Sigmoid colon (tissue), 7 donors: ENCODE results near the gene NRXN3. TPM values are rescaled to one million over a fixed set of nuclear protein-coding genes. Genes with fewer than 3 reads are reported as not detected.

ENCODE experiments used
- DNase-seq: peaks from one replicate; pipeline ENCODE4 v3.0.0-alpha.2; 2019
- H3K27ac ChIP-seq, 4 donors: fragments of 200-600 bp; sonication (generic); one replicate each; pipeline ENCODE4 v1.5.1; 2016 to 2019; ENCODE audit warnings: mild to moderate bottlenecking in 1 of 4
- H3K27me3 ChIP-seq, 3 donors: fragments of 200-600 bp; sonication (generic); one replicate each; pipeline ENCODE4 v1.5.1; 2019; ENCODE audit warnings: mild to moderate bottlenecking in 1 of 3
- H3K36me3 ChIP-seq, 4 donors: fragments of 200-600 bp; sonication (generic); one replicate each; pipeline ENCODE4 v1.5.1; 2016 to 2019
- H3K4me1 ChIP-seq, 4 donors: fragments of 200-600 bp; sonication (generic); one replicate each; pipeline ENCODE4 v1.5.1; 2017 to 2019
- H3K4me3 ChIP-seq, 4 donors: fragments of 200-600 bp; sonication (generic); one replicate each; pipeline ENCODE4 v1.5.1; 2017 to 2019; ENCODE audit warnings: mild to moderate bottlenecking in 2 of 4, moderate library complexity in 1 of 4
- H3K9me3 ChIP-seq, 4 donors: fragments of 200-600 bp in 3 of 4; sonication (generic) in 3 of 4; one replicate each; pipeline versions ENCODE4 v1.5.1 to v1.6.1; 2013 to 2019
- EP300 ChIP-seq, 4 donors: sonication (generic); formaldehyde crosslinking; IDR thresholded peaks; one replicate each; pipeline ENCODE4 v1.6.1; 2017; ENCODE audit warnings: antibody characterized with exemption in 4 of 4
- POLR2A ChIP-seq, 2 donors: fragments of 450-650 bp; IDR thresholded peaks; one replicate each; pipeline ENCODE4 v1.6.1; 2016; ENCODE audit warnings: antibody characterized with exemption in 2 of 2, mild to moderate bottlenecking in 2 of 2, moderate library complexity in 2 of 2
- POLR2AphosphoS5 ChIP-seq, 4 donors: sonication (generic); formaldehyde crosslinking; IDR thresholded peaks; one replicate each; pipeline ENCODE4 v1.6.1; 2017; ENCODE audit warnings: antibody characterized with exemption in 4 of 4
- WGBS, 2 donors: extraction: QIAGEN DNeasy Blood & Tissue Kit; methylation state at CpG; one replicate each; pipeline ENCODE4 v1.1.7; 2013; 5-methylcytosine and 5-hydroxymethylcytosine counted together
- intact Hi-C: fragments of 100-400 bp; cut with DNase I; formaldehyde crosslinking; loops from one replicate; pipeline ENCODE4 v1.15.1; 2023
- polyA plus RNA-seq, 3 donors: library from polyadenylated mRNA; stranded (reverse); fragments of 200-250 nt; gene quantifications; one replicate each; pipeline ENCODE4 v1.2.3, GENCODE V29; 2013
- total RNA-seq, 4 donors: library from RNA; depleted of rRNA; stranded (reverse); fragments of >200 nt; gene quantifications; one replicate each; pipeline ENCODE4 v1.1.0, GENCODE V29; 2016
- TF ChIP-seq, protein P1 (sequence below), 4 experiments: fragments of 450-650 bp in 3 of 4; fragments of 200-600 bp in 1 of 4; IDR thresholded peaks; one replicate each; pipeline ENCODE4 v1.5.1; 2016 to 2019; ENCODE audit warnings: antibody characterized with exemption in 4 of 4, mild to moderate bottlenecking in 3 of 4, moderate library complexity in 2 of 4
- donor health status: healthy with polysubstance abuse.
- donor health status: Bipolar disorder and iron deficiency.
- donor health status: healthy.

NRXN3 gene
- total and polyA plus RNA-seq, 7 donors = 0.23 to 46.3 (median 23.2) TPM

DNA sequence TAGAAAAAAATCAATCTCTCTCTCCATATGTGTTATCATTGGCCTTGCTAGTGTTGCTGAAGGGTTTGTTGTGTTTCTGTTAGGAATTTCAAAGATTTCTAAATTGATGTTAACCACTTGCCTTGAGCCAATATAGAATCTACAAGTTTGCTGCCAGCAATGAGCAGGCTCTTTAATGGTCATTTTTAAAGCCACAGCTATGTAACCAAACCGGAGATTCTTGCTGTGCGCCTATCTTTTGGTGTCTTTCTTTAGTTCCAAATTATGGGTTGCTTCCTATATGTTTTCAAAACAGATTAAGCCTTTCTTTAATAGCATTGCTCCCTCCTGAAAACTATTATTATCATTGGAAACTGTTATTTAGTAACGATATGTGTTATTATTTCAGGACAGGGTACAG is 1495.4 kb downstream of the NRXN3 start:
- intact Hi-C loops = no loop called here
- H3K4me3 ChIP-seq = no peak overlapping the region
- H3K36me3 ChIP-seq = peaks cover 0 to 7% (median 1%) of the 10 kb centered on the region in 4 donors
- WGBS, 2 donors = 93 to 94% methylated on average over 3 of the region's 3 CpGs
- no peak for DNase-seq
- H3K4me1 ChIP-seq = peaks cover 0 to 9% (median 4%) of the 10 kb centered on the region in 4 donors
- TF ChIP-seq POLR2A (IDR thresholded peaks at IDR 0.05) (no peak), EP300 (IDR thresholded peaks at IDR 0.05) (no peak), POLR2AphosphoS5 (IDR thresholded peaks at IDR 0.05) (no peak)
- TF ChIP-seq, protein P1, sequence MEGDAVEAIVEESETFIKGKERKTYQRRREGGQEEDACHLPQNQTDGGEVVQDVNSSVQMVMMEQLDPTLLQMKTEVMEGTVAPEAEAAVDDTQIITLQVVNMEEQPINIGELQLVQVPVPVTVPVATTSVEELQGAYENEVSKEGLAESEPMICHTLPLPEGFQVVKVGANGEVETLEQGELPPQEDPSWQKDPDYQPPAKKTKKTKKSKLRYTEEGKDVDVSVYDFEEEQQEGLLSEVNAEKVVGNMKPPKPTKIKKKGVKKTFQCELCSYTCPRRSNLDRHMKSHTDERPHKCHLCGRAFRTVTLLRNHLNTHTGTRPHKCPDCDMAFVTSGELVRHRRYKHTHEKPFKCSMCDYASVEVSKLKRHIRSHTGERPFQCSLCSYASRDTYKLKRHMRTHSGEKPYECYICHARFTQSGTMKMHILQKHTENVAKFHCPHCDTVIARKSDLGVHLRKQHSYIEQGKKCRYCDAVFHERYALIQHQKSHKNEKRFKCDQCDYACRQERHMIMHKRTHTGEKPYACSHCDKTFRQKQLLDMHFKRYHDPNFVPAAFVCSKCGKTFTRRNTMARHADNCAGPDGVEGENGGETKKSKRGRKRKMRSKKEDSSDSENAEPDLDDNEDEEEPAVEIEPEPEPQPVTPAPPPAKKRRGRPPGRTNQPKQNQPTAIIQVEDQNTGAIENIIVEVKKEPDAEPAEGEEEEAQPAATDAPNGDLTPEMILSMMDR (IDR thresholded peaks at IDR 0.05) = no peak
- H3K9me3 ChIP-seq = no peaks in the 10 kb centered on the region
- no peaks in the 10 kb centered on the region for H3K27me3 ChIP-seq
- H3K27ac ChIP-seq = no peak overlapping the region

DNA sequence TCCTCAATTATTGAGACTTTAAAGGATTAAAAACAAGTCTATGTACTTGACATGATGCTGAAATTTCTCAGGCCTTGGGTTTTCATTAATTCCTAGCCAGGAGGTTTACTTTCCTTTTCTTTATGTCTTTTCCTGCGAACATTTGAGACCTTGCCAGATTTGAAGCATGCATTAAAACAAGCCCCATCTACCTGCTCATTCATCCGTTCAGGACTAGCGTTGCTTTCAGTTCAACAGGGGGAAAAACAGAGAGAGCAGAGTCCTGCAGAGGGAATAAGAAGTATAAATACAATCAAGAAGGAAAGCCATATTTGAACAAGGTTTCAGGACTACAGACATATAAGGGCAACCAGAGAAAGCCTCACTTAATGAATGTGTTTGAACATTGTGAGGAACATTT is 1498.8 kb downstream of the NRXN3 start:
- no peak for DNase-seq
- peaks cover 0 to 9% (median 4%) of the 10 kb centered on the region in 4 donors for H3K4me1 ChIP-seq
- H3K36me3 ChIP-seq = peaks cover 0 to 7% (median 0%) of the 10 kb centered on the region in 4 donors
- H3K27ac ChIP-seq = no peak overlapping the region
- WGBS, 2 donors = 70 to 77% methylated on average over 3 of the region's 3 CpGs
- H3K9me3 ChIP-seq = no peaks in the 10 kb centered on the region
- no peaks in the 10 kb centered on the region for H3K27me3 ChIP-seq
- TF ChIP-seq, protein P1 (IDR thresholded peaks at IDR 0.05) = no peak
- TF ChIP-seq POLR2AphosphoS5 (IDR thresholded peaks at IDR 0.05) (no peak), EP300 (IDR thresholded peaks at IDR 0.05) (no peak), POLR2A (IDR thresholded peaks at IDR 0.05) (no peak)
- intact Hi-C loops = no loop called here
- H3K4me3 ChIP-seq = no peak overlapping the region

DNA sequence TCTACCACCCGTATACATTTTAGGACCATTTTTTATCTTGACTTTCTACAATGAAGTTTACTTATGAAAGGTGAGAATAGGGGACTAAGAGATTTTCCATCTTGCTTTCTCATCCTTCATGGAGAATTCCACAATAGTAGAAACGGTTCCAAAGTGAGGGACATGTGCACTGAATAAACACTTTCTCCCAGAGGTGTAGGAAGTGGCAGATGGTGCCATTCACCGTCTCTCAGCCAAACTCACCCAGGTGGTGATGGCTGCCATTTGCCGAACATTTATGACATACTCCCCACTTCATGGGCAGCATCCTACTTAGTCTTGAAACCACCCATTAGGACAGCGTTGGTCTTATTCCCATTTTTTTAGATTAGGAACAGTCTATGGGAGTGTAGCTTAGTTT is 1500.6 kb downstream of the NRXN3 start:
- TF ChIP-seq POLR2AphosphoS5 (IDR thresholded peaks at IDR 0.05) = no peak
- TF ChIP-seq EP300 (IDR thresholded peaks at IDR 0.05) = no peak
- TF ChIP-seq, protein P1 (IDR thresholded peaks at IDR 0.05) = no peak
- TF ChIP-seq POLR2A (IDR thresholded peaks at IDR 0.05) = no peak
- Histone ChIP-seq H3K9me3 (no peaks in the 10 kb centered on the region), H3K27me3 (no peaks in the 10 kb centered on the region), H3K4me3 (no peak overlapping the region), H3K27ac (no peak overlapping the region), H3K4me1 (peaks cover 0 to 9% (median 4%) of the 10 kb centered on the region in 4 donors), H3K36me3 (no peaks in the 10 kb centered on the region)
- 86 to 88% methylated on average over 5 of the region's 5 CpGs for WGBS, 2 donors
- intact Hi-C loops = no loop called here
- DNase-seq = no peak

DNA sequence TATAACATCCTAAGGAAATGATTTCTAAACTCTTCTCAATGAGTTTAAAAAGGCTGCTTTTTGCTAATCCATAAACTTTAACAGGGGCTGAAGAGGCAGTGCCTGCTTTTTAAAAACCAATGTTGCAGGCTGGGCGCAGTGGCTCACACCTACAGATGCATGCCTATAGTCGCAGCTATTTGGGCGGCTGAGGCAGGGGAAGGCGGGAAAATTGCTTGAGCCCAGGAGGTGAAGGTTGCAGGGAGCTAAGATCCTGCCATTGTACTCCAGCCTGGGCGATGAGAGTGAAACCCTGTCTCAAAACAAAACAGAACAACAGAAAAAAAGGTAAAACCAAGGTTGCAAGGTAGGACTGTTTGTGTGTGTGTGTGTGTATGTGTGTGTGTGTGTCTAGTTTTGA is 1509.9 kb downstream of the NRXN3 start:
- Histone ChIP-seq H3K4me1 (no peaks in the 10 kb centered on the region), H3K36me3 (no peaks in the 10 kb centered on the region), H3K27me3 (no peaks in the 10 kb centered on the region), H3K27ac (no peak overlapping the region), H3K9me3 (no peaks in the 10 kb centered on the region), H3K4me3 (no peak overlapping the region)
- TF ChIP-seq POLR2AphosphoS5 (IDR thresholded peaks at IDR 0.05) (no peak), POLR2A (IDR thresholded peaks at IDR 0.05) (no peak), EP300 (IDR thresholded peaks at IDR 0.05) (no peak)
- TF ChIP-seq, protein P1 (IDR thresholded peaks at IDR 0.05) = no peak
- no peak for DNase-seq
- intact Hi-C loops = no loop called here
- 75 to 92% methylated on average over 5 of the region's 5 CpGs for WGBS, 2 donors

DNA sequence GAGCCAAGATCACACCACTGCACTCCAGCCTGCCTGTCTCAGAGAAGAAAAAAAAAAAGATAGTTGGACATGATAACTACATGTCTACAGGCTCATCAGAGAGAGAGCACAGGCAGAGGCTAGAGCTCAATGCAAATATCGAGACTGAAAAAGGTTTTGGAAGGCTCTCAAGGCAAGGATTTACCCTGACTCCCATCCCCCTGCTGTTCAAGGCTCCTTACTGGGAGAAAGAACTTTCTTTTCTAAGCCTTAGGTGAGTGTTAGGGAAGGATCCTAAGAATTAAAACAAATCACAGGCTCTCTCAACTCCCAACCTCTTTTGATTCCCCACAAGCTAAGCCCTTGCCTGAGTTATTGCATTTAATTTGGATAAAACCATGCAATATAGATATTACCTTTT is 1516.0 kb downstream of the NRXN3 start:
- WGBS, 2 donors = 75 to 83% methylated on average over 1 of the region's 1 CpG
- no peak overlapping the region for H3K27ac ChIP-seq
- intact Hi-C loops = no loop called here
- no peaks in the 10 kb centered on the region for H3K27me3 ChIP-seq
- H3K4me3 ChIP-seq = no peak overlapping the region
- H3K4me1 ChIP-seq = no peaks in the 10 kb centered on the region
- no peaks in the 10 kb centered on the region for H3K9me3 ChIP-seq
- H3K36me3 ChIP-seq = no peaks in the 10 kb centered on the region
- DNase-seq = no peak
- TF ChIP-seq POLR2AphosphoS5 (IDR thresholded peaks at IDR 0.05) = no peak
- no peak for TF ChIP-seq POLR2A (IDR thresholded peaks at IDR 0.05)
- no peak for TF ChIP-seq EP300 (IDR thresholded peaks at IDR 0.05)
- TF ChIP-seq, protein P1 (IDR thresholded peaks at IDR 0.05) = no peak
